ENCODE measurements around the gene EDAR.

DNA sequence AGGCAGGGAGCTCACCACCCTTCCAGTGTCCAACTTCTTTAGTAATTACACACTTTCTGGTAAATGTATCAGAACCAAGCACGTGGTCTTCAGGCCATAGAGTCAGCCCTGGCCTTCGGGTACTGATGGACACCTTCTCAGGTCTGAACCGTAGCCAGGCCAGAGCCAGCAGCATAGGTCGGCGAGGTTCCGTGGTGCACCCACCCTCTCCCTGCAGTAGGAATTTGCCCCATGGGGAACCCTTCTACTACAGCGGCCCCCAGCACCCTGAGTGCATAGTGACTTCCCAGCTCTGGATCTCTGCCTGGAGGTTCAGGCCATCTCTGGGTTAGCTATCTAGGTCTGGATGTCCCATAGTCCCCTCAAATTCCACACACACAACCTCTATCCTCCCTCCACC is 61.6 kb downstream of the EDAR start:
- TF ChIP-seq FOS (IDR thresholded peaks at IDR 0.05; ENCODE audit: low read depth, low read length) = no peak
- TF ChIP-seq, protein P1, sequence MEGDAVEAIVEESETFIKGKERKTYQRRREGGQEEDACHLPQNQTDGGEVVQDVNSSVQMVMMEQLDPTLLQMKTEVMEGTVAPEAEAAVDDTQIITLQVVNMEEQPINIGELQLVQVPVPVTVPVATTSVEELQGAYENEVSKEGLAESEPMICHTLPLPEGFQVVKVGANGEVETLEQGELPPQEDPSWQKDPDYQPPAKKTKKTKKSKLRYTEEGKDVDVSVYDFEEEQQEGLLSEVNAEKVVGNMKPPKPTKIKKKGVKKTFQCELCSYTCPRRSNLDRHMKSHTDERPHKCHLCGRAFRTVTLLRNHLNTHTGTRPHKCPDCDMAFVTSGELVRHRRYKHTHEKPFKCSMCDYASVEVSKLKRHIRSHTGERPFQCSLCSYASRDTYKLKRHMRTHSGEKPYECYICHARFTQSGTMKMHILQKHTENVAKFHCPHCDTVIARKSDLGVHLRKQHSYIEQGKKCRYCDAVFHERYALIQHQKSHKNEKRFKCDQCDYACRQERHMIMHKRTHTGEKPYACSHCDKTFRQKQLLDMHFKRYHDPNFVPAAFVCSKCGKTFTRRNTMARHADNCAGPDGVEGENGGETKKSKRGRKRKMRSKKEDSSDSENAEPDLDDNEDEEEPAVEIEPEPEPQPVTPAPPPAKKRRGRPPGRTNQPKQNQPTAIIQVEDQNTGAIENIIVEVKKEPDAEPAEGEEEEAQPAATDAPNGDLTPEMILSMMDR (conservative IDR thresholded peaks at IDR 0.05; ENCODE audit: low read depth, low read length) = no peak
- TF ChIP-seq, protein P2, sequence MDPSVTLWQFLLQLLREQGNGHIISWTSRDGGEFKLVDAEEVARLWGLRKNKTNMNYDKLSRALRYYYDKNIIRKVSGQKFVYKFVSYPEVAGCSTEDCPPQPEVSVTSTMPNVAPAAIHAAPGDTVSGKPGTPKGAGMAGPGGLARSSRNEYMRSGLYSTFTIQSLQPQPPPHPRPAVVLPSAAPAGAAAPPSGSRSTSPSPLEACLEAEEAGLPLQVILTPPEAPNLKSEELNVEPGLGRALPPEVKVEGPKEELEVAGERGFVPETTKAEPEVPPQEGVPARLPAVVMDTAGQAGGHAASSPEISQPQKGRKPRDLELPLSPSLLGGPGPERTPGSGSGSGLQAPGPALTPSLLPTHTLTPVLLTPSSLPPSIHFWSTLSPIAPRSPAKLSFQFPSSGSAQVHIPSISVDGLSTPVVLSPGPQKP (IDR thresholded peaks at IDR 0.05; ENCODE audit: borderline replicate concordance, low read depth, low read length) = no peak
- no peak for TF ChIP-seq MAZ (IDR thresholded peaks at IDR 0.05; ENCODE audit: borderline replicate concordance, low read depth, low read length)
- TF ChIP-seq POLR2A (IDR thresholded peaks at IDR 0.05; ENCODE audit: low read depth, low read length) = no peak
- no peak for TF ChIP-seq CEBPB (IDR thresholded peaks at IDR 0.05; ENCODE audit: low read depth, low read length)
- no peak for TF ChIP-seq MAFK (IDR thresholded peaks at IDR 0.05; ENCODE audit: low read depth, low read length)
- no peak for TF ChIP-seq RAD21 (IDR thresholded peaks at IDR 0.05; ENCODE audit: low read length)
- TF ChIP-seq, protein P3, sequence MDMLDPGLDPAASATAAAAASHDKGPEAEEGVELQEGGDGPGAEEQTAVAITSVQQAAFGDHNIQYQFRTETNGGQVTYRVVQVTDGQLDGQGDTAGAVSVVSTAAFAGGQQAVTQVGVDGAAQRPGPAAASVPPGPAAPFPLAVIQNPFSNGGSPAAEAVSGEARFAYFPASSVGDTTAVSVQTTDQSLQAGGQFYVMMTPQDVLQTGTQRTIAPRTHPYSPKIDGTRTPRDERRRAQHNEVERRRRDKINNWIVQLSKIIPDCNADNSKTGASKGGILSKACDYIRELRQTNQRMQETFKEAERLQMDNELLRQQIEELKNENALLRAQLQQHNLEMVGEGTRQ (IDR thresholded peaks at IDR 0.05; ENCODE audit: low read depth, low read length) = no peak
- no peak for TF ChIP-seq RCOR1 (IDR thresholded peaks at IDR 0.05; ENCODE audit: insufficient replicate concordance, low read length)
- no peak for TF ChIP-seq NFE2L2 (IDR thresholded peaks at IDR 0.05; ENCODE audit: low read depth, low read length)
- TF ChIP-seq BHLHE40 (IDR thresholded peaks at IDR 0.05; ENCODE audit: low read depth, low read length) = no peak
- TF ChIP-seq MXI1 (IDR thresholded peaks at IDR 0.05; ENCODE audit: borderline replicate concordance, low read depth, low read length) = no peak
- no peak for TF ChIP-seq RFX5 (IDR thresholded peaks at IDR 0.05; ENCODE audit: low read depth, low read length)

Measured in IMR-90 (cell line).